Mesenchymal stem cell (in vitro differentiated cells and primary cell): Measurements from ENCODE around the gene HOXD9.

Experiments used
- DNase-seq: peaks from one replicate; pipeline ENCODE4 v3.0.0-alpha.2; 2013
- H2AFZ ChIP-seq: one replicate; pipeline ENCODE4 v1.6.1; 2013; ENCODE audit warnings: low read depth, mild to moderate bottlenecking, control low read depth, inconsistent platforms, low read length, moderate library complexity
- H2AK5ac ChIP-seq: 2 replicates; pipeline ENCODE4 v1.6.1; 2013; ENCODE audit warnings: low read length, moderate library complexity, mild to moderate bottlenecking, inconsistent platforms; ENCODE audit not compliant: severe bottlenecking
- H2BK120ac ChIP-seq: one replicate; pipeline ENCODE4 v1.6.1; 2013; ENCODE audit warnings: low read depth, mild to moderate bottlenecking, inconsistent platforms, low read length, moderate library complexity
- H2BK12ac ChIP-seq, 2 experiments: one replicate each; pipeline ENCODE4 v1.6.1; 2013; ENCODE audit warnings: inconsistent platforms in 2 of 2, low read length in 2 of 2, mild to moderate bottlenecking in 2 of 2, moderate library complexity in 2 of 2, control low read depth in 1 of 2
- H2BK15ac ChIP-seq: one replicate; pipeline ENCODE4 v1.6.1; 2013; ENCODE audit warnings: mild to moderate bottlenecking, low read depth, inconsistent platforms; ENCODE audit not compliant: poor library complexity, severe bottlenecking
- H2BK5ac ChIP-seq: 2 replicates; pipeline ENCODE4 v1.6.1; 2013; ENCODE audit warnings: low read depth, mild to moderate bottlenecking, low read length, control low read depth, inconsistent platforms; ENCODE audit not compliant: poor library complexity, severe bottlenecking
- H3K14ac ChIP-seq, 2 experiments: one replicate each; pipeline ENCODE4 v1.6.1; 2013; ENCODE audit warnings: inconsistent platforms in 2 of 2, low read length in 2 of 2, control low read depth in 1 of 2, mild to moderate bottlenecking in 1 of 2, moderate library complexity in 1 of 2
- H3K18ac ChIP-seq, 2 experiments: one replicate each; pipeline ENCODE4 v1.6.1; 2013; ENCODE audit warnings: inconsistent platforms in 2 of 2, low read length in 2 of 2, control low read depth in 1 of 2, low read depth in 1 of 2, mild to moderate bottlenecking in 1 of 2
- H3K23ac ChIP-seq, 2 experiments: one replicate each; pipeline ENCODE4 v1.6.1; 2013; ENCODE audit warnings: inconsistent platforms in 2 of 2, low read length in 2 of 2, mild to moderate bottlenecking in 2 of 2, moderate library complexity in 2 of 2, control low read depth in 1 of 2
- H3K27ac ChIP-seq: 2 replicates; pipeline ENCODE4 v1.5.1; 2013; ENCODE audit warnings: mild to moderate bottlenecking, moderate library complexity, low read length, control low read depth, inconsistent platforms; ENCODE audit not compliant: poor library complexity, severe bottlenecking
- H3K27me3 ChIP-seq, 2 experiments: 2 replicates each; pipeline versions ENCODE4 v1.6.1 to v1.7.0; 2013; ENCODE audit warnings: low read length in 2 of 2, mild to moderate bottlenecking in 2 of 2, moderate library complexity in 2 of 2, control low read depth in 1 of 2, inconsistent platforms in 1 of 2; ENCODE audit not compliant: control insufficient read depth in 1 of 2, insufficient read depth in 1 of 2
- H3K36me3 ChIP-seq, 2 experiments: 2 replicates each; pipeline versions ENCODE4 v1.6.1 to v1.7.0; 2013; ENCODE audit warnings: low read length in 2 of 2, control low read depth in 1 of 2, inconsistent platforms in 1 of 2, low read depth in 1 of 2, mild to moderate bottlenecking in 1 of 2; ENCODE audit not compliant: insufficient read depth in 2 of 2, control insufficient read depth in 1 of 2
- H3K4ac ChIP-seq, 2 experiments: one replicate each; pipeline ENCODE4 v1.6.1; 2013; ENCODE audit warnings: inconsistent platforms in 2 of 2, low read length in 2 of 2, mild to moderate bottlenecking in 2 of 2, moderate library complexity in 2 of 2, control low read depth in 1 of 2, low read depth in 1 of 2
- H3K4me1 ChIP-seq: 2 replicates; pipeline ENCODE4 v1.6.1; 2013; ENCODE audit warnings: low read depth, low read length, control low read depth; ENCODE audit not compliant: control insufficient read depth, insufficient read depth
- H3K4me2 ChIP-seq: 2 replicates; pipeline ENCODE4 v1.6.1; 2013; ENCODE audit warnings: low read length, mild to moderate bottlenecking, inconsistent platforms; ENCODE audit not compliant: poor library complexity, severe bottlenecking
- H3K4me3 ChIP-seq, 2 experiments: 2 replicates each; pipeline versions ENCODE4 v1.5.1 to v1.7.0; 2013; ENCODE audit warnings: low read length in 2 of 2, mild to moderate bottlenecking in 2 of 2, control low read depth in 1 of 2, low read depth in 1 of 2; ENCODE audit not compliant: insufficient read depth in 1 of 2
- H3K79me1 ChIP-seq: replicated peaks from 2 replicates; pipeline ENCODE4 v1.6.1; 2013; ENCODE audit warnings: mild to moderate bottlenecking, control low read depth, low read length, inconsistent platforms; ENCODE audit not compliant: poor library complexity, severe bottlenecking
- H3K9ac ChIP-seq: 2 replicates; pipeline ENCODE4 v1.7.0; 2013; ENCODE audit warnings: mild to moderate bottlenecking, low read length, moderate library complexity
- H3K9me3 ChIP-seq: 2 replicates; pipeline ENCODE4 v1.7.0; 2013; ENCODE audit warnings: mild to moderate bottlenecking, low read length; ENCODE audit not compliant: control insufficient read depth
- H4K8ac ChIP-seq: one replicate; pipeline ENCODE4 v1.6.1; 2013; ENCODE audit warnings: inconsistent platforms, mild to moderate bottlenecking, low read length, moderate library complexity
- H4K91ac ChIP-seq: one replicate; pipeline ENCODE4 v1.6.1; 2013; ENCODE audit warnings: mild to moderate bottlenecking, low read length, inconsistent platforms
- WGBS: methylation state at CpG from one replicate; pipeline ENCODE4 v1.1.7; 2013; ENCODE audit warnings: mixed read lengths; 5-methylcytosine and 5-hydroxymethylcytosine counted together

Gene HOXD9

DNA sequence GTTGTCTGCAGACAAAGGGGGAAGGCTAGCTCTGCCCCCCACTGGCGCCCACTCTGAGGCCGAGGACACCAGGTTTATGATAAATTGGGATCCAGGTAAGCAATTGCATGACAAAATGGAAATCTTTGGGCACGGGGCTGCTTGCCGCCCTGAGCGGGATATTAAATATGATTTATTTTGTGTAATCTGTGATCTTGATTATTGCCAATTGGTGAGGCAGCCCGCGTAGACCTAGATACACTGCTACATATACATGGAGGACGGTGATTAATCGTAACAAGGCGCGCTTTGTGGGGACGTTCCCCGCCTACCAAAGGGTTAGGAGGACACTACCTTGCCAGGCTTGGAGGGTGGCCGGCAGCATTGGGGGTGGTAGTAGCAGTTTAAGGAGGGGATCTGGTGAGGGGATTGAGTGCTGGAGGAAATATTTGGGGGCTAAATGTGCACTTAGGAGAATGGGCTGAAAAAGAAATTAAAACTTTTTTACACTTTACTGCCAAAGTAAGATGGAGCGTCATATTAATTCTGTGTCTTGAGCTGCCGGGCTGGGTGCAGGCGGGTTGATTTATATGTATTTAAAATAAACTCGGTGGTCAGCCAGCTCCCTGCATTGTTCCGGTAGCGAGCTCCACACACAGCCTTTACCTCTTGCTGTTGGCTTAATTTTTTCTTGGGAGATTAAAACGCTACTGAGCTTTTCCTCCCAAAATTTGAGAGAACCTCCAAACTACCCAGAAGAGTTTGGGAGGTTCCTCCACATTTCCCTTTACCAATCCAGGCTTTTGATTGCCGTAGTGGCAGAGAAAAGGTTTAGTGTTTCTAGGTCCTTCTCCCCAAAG, 38.7 kb downstream of the HOXD9 start:
- Histone ChIP-seq H3K4me2 (no peak overlapping the region), H3K27ac (no peak overlapping the region), H3K36me3 (no peaks in the 10 kb centered on the region), H4K8ac (no peak overlapping the region), H3K23ac (no peak overlapping the region), H4K91ac (no peak overlapping the region), H3K27me3 (peaks cover 0 to 100% of the 10 kb centered on the region in 2 experiments), H3K4me3 (peak overlapping the region in 1 of 2 experiments; percentile 69), H3K9me3 (no peaks in the 10 kb centered on the region), H3K4me1 (peaks cover 35% of the 10 kb centered on the region), H2AFZ (no peak overlapping the region), H3K14ac (no peak overlapping the region), H3K18ac (no peak overlapping the region), H3K79me1 (peaks cover 2% of the 10 kb centered on the region), H2BK5ac (no peak overlapping the region), H3K9ac (peak overlapping the region; percentile 78), H2BK120ac (no peak overlapping the region), H2AK5ac (no peak overlapping the region), H3K4ac (no peak overlapping the region), H2BK12ac (no peak overlapping the region), H2BK15ac (no peak overlapping the region)
- 30% methylated on average over 22 of the region's 22 CpGs for WGBS
- no peak for DNase-seq

DNA sequence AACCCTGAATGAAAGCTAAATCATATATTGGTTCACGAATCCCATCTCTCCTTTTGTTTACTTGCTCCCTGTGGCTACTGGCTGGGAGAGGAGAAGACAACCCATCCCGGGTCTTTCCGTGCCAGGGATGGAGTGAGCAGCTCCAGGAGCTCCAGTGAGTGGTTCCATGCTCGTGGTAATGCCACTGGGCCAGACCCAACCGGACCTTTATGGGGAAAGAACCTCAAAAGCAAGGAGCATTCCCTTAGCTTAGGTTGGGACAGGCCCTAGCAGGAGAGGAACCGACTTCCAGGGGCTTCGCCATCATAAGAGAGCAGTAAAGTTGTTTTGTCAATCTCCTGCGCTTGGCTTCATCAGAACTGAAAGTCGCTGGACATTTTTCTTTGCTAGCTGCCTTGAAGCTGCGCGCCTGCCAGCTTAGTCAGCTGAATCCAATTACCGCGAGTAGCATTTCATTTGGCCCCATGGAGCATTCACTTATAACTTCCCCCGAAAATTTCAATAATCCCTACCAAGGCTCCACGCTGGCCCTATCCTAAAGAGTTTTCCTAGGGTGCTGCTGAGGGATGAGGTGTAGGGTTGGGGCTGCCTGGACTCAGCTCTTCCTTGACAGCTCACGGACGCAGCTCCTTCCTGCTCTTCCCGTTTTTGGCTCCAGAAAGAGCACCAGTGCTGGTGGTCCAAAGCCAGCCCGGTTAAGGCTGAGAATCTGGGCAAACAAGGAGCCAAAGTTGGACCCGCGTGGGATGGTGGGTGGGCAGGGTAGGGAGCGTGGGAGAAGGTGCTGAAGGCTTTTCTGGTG, 39.5 kb downstream of the HOXD9 start:
- Histone ChIP-seq H3K27me3 (peaks cover 0 to 98% of the 10 kb centered on the region in 2 experiments), H2BK15ac (no peak overlapping the region), H4K8ac (no peak overlapping the region), H3K14ac (no peak overlapping the region), H3K9me3 (no peaks in the 10 kb centered on the region), H3K23ac (no peak overlapping the region), H4K91ac (no peak overlapping the region), H3K4me2 (no peak overlapping the region), H2BK120ac (no peak overlapping the region), H3K79me1 (no peaks in the 10 kb centered on the region), H3K36me3 (no peaks in the 10 kb centered on the region), H2BK5ac (no peak overlapping the region), H2BK12ac (no peak overlapping the region), H3K4ac (no peak overlapping the region), H3K27ac (no peak overlapping the region), H2AK5ac (no peak overlapping the region), H3K4me3 (peak overlapping the region in 1 of 2 experiments; percentile 69), H3K4me1 (peaks cover 33% of the 10 kb centered on the region), H3K9ac (peak overlapping the region; percentile 78), H2AFZ (no peak overlapping the region), H3K18ac (no peak overlapping the region)
- no peak for DNase-seq
- WGBS: 8% methylated on average over 17 of the region's 22 CpGs

DNA sequence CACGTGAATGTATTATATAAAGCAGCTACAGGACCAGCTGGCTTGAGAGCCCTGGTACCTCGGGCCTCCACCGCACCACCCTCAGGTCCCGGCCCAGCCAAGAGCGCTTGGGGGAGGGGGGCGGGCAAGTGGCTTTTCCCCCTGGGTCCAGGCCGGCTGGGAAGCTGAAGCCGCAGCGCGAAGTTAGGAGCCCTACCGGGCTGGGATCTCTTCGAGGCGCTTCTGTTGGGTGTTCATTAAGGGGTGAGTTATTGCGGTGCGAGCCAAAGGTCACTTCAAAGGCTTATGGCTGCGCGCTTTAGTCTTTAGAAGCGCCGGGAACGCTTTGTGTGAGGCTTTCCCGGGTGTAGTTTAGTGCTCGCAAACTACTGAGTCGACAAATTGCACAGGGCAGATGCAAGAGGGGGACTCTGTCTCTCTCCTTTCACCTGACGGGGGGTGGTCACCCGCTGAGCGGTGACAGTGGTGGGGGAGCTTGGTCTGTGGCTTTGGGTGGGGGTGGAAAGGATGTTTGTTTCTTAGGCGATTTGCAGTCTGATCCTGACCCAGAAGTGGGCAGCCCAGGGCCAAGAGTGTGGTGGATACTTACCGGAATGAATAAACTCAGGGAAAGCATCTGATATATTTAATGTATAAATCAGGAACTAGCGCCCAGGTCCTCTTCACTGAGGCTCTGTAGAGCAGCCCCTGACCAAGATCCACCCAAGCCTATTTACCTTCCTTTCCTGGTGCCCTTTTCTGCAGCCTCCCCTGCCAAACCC, 40.6 kb downstream of the HOXD9 start:
- peaks cover 27% of the 10 kb centered on the region for H3K4me1 ChIP-seq
- no peak overlapping the region for H2AFZ ChIP-seq
- H3K79me1 ChIP-seq: no peaks in the 10 kb centered on the region
- whole genome bisulfite sequencing: 2% methylated on average over 26 of the region's 29 CpGs
- H2BK120ac ChIP-seq: no peak overlapping the region
- no peak overlapping the region for H4K91ac ChIP-seq
- no peak overlapping the region for H3K4ac ChIP-seq
- H2AK5ac ChIP-seq: no peak overlapping the region
- no peaks in the 10 kb centered on the region for H3K36me3 ChIP-seq
- no peaks in the 10 kb centered on the region for H3K9me3 ChIP-seq
- peaks cover 0 to 95% of the 10 kb centered on the region in 2 experiments for H3K27me3 ChIP-seq
- H3K4me3 ChIP-seq: no peak overlapping the region
- H3K23ac ChIP-seq: no peak overlapping the region
- no peak for DNase-seq
- no peak overlapping the region for H4K8ac ChIP-seq
- no peak overlapping the region for H3K27ac ChIP-seq
- no peak overlapping the region for H3K9ac ChIP-seq
- no peak overlapping the region for H3K4me2 ChIP-seq
- no peak overlapping the region for H2BK12ac ChIP-seq
- H2BK5ac ChIP-seq: no peak overlapping the region
- no peak overlapping the region for H2BK15ac ChIP-seq
- no peak overlapping the region for H3K18ac ChIP-seq
- H3K14ac ChIP-seq: no peak overlapping the region
